Medulla oblongata (tissue), 1 donor: ENCODE measurements around the gene TMEM8B.
"Not testable (repeated sequence)": the region's sequence is repeated elsewhere in the genome, so short reads cannot be mapped to it uniquely, and the experiment has no call there.

Experiments used
- DNase-seq: peaks from one replicate; pipeline ENCODE4 v3.0.0-alpha.2; 2015; ENCODE audit errors: extremely low spot score

Gene TMEM8B

GRCh38 chr9:35906923-35907699, 78.1 kb downstream of the TMEM8B start:
- DNase-seq, result peak; percentile 21

- peak; percentile 51 for DNase-seq
These were observed 78.9 kb downstream of the TMEM8B start for GRCh38 chr9:35907711-35908503.

- no peak for DNase-seq
These were observed 79.6 kb downstream of the TMEM8B start for GRCh38 chr9:35908504-35909125.

GRCh38 chr9:35909274-35909673, 80.2 kb downstream of the TMEM8B start, which contains the start of gene SPAAR:
SPAAR (plus strand) TSS chr9:35909490; CDS start chr9:35910464, 974 bp downstream.
- DNase-seq, result no peak

- no peak for DNase-seq
These were observed 80.9 kb downstream of the TMEM8B start for GRCh38 chr9:35909687-35910612.

GRCh38 chr9:35910613-35911359, 81.8 kb downstream of the TMEM8B start:
- no peak for DNase-seq

- DNase-seq, result no peak
These were observed 82.7 kb downstream of the TMEM8B start for GRCh38 chr9:35911690-35912089.

GRCh38 chr9:35912791-35913400, 83.9 kb downstream of the TMEM8B start:
- no peak for DNase-seq

GRCh38 chr9:35913429-35913828, 84.4 kb downstream of the TMEM8B start:
- not testable (repeated sequence) for DNase-seq

- no peak for DNase-seq
These were observed 85.3 kb downstream of the TMEM8B start for GRCh38 chr9:35914301-35914807.
